ENCODE measurements around the gene ARIH2. TPM values are rescaled to one million over a fixed set of nuclear protein-coding genes. Genes with fewer than 3 reads are reported as not detected.
A peak's percentile ranks its signal among the peaks of the same experiment; 100 is the strongest.

The ARIH2 gene
- total and polyA plus RNA-seq, 9 of the 15 experiments (the other 6 are each of a cell fraction or from before 2014, with no cell fraction given), result 27.0 to 120 (median 108) TPM

DNA sequence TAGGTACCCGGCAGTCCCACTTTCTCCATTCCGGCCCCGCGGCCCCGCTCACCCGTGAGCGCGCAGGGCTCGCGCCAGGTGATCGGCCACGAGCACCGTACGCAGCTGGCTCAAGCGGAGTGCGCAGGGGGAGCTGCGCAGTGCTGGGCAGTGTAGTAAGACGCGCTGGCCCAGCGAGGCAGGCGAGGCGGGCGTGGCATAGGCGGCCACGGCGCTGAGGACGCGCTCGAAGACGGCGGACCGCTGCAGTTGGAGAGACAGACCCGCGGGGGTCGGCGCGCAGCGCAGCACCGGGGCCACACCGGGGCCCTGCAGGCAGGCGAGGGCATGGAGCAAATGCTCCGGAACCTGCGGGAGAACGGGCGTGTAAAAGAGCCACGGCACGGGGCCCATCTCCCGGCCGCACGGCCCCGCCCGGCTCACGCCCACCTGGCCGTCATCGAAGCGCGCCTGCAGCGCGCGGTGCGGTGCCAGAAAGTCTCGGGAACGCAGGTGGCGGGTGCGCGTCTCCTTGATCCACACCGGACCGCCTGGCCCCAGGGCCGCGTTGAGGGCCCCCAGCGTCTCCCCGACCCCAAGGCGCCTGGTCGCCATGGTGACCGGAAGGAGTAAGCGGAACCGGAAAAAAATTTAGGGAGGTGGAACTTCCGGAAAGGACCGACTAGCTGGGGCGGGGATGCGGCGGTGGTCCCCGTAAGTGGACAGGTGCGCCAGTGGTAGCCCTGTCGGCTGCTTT, 99.5 kb downstream of the ARIH2 start, which contains the start of gene DALRD3 (continued):
- TF ChIP-seq MXI1 (IDR thresholded peaks at IDR 0.05; ENCODE audit: low read depth, low read length) (peak; percentile 74; the same call in 1 of the 2 replicates), ZEB2 (IDR thresholded peaks at IDR 0.05) (peak; percentile 73), RBM17 (IDR thresholded peaks at IDR 0.05; ENCODE audit: borderline replicate concordance, low read depth, low read length) (no peak)
- TF ChIP-seq, protein P1, sequence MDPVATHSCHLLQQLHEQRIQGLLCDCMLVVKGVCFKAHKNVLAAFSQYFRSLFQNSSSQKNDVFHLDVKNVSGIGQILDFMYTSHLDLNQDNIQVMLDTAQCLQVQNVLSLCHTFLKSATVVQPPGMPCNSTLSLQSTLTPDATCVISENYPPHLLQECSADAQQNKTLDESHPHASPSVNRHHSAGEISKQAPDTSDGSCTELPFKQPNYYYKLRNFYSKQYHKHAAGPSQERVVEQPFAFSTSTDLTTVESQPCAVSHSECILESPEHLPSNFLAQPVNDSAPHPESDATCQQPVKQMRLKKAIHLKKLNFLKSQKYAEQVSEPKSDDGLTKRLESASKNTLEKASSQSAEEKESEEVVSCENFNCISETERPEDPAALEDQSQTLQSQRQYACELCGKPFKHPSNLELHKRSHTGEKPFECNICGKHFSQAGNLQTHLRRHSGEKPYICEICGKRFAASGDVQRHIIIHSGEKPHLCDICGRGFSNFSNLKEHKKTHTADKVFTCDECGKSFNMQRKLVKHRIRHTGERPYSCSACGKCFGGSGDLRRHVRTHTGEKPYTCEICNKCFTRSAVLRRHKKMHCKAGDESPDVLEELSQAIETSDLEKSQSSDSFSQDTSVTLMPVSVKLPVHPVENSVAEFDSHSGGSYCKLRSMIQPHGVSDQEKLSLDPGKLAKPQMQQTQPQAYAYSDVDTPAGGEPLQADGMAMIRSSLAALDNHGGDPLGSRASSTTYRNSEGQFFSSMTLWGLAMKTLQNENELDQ (CRISPR knock-in tag; IDR thresholded peaks at IDR 0.05; ENCODE audit: borderline replicate concordance), result no peak
- TF ChIP-seq, protein P2, sequence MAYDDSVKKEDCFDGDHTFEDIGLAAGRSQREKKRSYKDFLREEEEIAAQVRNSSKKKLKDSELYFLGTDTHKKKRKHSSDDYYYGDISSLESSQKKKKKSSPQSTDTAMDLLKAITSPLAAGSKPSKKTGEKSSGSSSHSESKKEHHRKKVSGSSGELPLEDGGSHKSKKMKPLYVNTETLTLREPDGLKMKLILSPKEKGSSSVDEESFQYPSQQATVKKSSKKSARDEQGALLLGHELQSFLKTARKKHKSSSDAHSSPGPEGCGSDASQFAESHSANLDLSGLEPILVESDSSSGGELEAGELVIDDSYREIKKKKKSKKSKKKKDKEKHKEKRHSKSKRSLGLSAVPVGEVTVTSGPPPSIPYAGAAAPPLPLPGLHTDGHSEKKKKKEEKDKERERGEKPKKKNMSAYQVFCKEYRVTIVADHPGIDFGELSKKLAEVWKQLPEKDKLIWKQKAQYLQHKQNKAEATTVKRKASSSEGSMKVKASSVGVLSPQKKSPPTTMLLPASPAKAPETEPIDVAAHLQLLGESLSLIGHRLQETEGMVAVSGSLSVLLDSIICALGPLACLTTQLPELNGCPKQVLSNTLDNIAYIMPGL (CRISPR knock-in tag; IDR thresholded peaks at IDR 0.05), result no peak
- TF ChIP-seq, protein P3, sequence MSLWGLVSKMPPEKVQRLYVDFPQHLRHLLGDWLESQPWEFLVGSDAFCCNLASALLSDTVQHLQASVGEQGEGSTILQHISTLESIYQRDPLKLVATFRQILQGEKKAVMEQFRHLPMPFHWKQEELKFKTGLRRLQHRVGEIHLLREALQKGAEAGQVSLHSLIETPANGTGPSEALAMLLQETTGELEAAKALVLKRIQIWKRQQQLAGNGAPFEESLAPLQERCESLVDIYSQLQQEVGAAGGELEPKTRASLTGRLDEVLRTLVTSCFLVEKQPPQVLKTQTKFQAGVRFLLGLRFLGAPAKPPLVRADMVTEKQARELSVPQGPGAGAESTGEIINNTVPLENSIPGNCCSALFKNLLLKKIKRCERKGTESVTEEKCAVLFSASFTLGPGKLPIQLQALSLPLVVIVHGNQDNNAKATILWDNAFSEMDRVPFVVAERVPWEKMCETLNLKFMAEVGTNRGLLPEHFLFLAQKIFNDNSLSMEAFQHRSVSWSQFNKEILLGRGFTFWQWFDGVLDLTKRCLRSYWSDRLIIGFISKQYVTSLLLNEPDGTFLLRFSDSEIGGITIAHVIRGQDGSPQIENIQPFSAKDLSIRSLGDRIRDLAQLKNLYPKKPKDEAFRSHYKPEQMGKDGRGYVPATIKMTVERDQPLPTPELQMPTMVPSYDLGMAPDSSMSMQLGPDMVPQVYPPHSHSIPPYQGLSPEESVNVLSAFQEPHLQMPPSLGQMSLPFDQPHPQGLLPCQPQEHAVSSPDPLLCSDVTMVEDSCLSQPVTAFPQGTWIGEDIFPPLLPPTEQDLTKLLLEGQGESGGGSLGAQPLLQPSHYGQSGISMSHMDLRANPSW (CRISPR knock-in tag; IDR thresholded peaks at IDR 0.05), result no peak
